HCT116 (cell line): ENCODE measurements around the gene HLA-DOA. TPM values are rescaled to one million over a fixed set of nuclear protein-coding genes. Genes with fewer than 3 reads are reported as not detected.

Source experiments
- ATAC-seq: fragments of 200-7000 bp; cut with Tn5 transposase; 2 replicates; pipeline ENCODE4 v1.9.1; 2020; ENCODE audit warnings: mild to moderate bottlenecking, moderate library complexity
- BruUV-seq: library from RNA; stranded (reverse); fragments of 400-500 nt; replicated peaks from 2 replicates; lab custom pipeline; 2021; lab: Mats Ljungman, UMichigan
- CTCF ChIA-PET: fragments of 300-600 bp; sonication (Branson Sonifier 250); formaldehyde crosslinking; loops from one replicate; lab custom pipeline; 2021; ENCODE audit warnings: antibody characterized with exemption; lab: Charles Lee
- POLR2A ChIA-PET: fragments of 300-600, 350-600 bp; sonication (Branson Sonifier 250); formaldehyde crosslinking; loops from one replicate; lab custom pipeline; 2021; ENCODE audit warnings: antibody characterized with exemption; lab: Charles Lee
- RAD21 ChIA-PET, 2 experiments: fragments of 300-600 bp; sonication (Branson Sonifier 250); formaldehyde crosslinking; loops; one replicate each; lab custom pipeline; 2023; ENCODE audit warnings: low total read pairs in 2 of 2; ENCODE audit not compliant: uncharacterized antibody in 2 of 2, unreplicated experiment in 2 of 2, low non-redundant PET in 1 of 2; lab: Charles Lee
- DNase-seq: peaks from one replicate; pipeline ENCODE4 v3.0.0-alpha.2; 2010; ENCODE audit warnings: low read depth, low spot score
- H2AFZ ChIP-seq: fragments of 200-600 bp; shearing (Covaris generic), sonication (generic); 2 replicates; pipeline ENCODE4 v1.6.1; 2017; ENCODE audit warnings: low read depth, mixed run types, mixed read lengths, antibody characterized with exemption, low read length; ENCODE audit not compliant: poor library complexity, severe bottlenecking
- H3K27ac ChIP-seq: 2 replicates; pipeline ENCODE4 v1.5.1; 2012; ENCODE audit warnings: low read depth, low read length
- H3K27me3 ChIP-seq: fragments of 200-600 bp; sonication (generic); 2 replicates; pipeline ENCODE4 v1.6.1; 2016; ENCODE audit warnings: mixed run types, low read length, mixed read lengths; ENCODE audit not compliant: insufficient read depth
- H3K36me3 ChIP-seq, 2 experiments: fragments of 200-500 bp in 1 of 2; fragments of 200-600 bp in 1 of 2; sonication (Bioruptor generic) in 1 of 2; sonication (generic) in 1 of 2; 2 replicates each; pipeline versions ENCODE4 v1.5.1 to v1.6.1; 2014 to 2016; ENCODE audit warnings: low read length in 2 of 2, inconsistent platforms in 1 of 2, mixed read lengths in 1 of 2, mixed run types in 1 of 2; ENCODE audit not compliant: insufficient read depth in 2 of 2, control insufficient read depth in 1 of 2
- H3K4me1 ChIP-seq, 2 experiments: fragments of 200-600 bp in 1 of 2; sonication (generic) in 1 of 2; 2 replicates each; pipeline versions ENCODE4 v1.5.1 to v1.6.1; 2012 to 2017; ENCODE audit warnings: low read length in 2 of 2, inconsistent platforms in 1 of 2, mild to moderate bottlenecking in 1 of 2, mixed read lengths in 1 of 2, mixed run types in 1 of 2, moderate library complexity in 1 of 2; ENCODE audit not compliant: insufficient read depth in 2 of 2, control insufficient read depth in 1 of 2
- H3K4me2 ChIP-seq: fragments of 200-600 bp; sonication (generic); 2 replicates; pipeline ENCODE4 v1.6.1; 2017; ENCODE audit warnings: mixed run types, low read length, mixed read lengths
- H3K4me3 ChIP-seq, 2 experiments: fragments of 200-600 bp in 1 of 2; sonication (generic) in 1 of 2; replicated peaks in 1 of 2; 2 replicates each; pipeline ENCODE4 v1.5.1; 2011 to 2016; ENCODE audit warnings: low read length in 2 of 2, control low read depth in 1 of 2, low read depth in 1 of 2, mild to moderate bottlenecking in 1 of 2, mixed read lengths in 1 of 2, mixed run types in 1 of 2
- H3K79me2 ChIP-seq: fragments of 200-600 bp; sonication (generic); 2 replicates; pipeline ENCODE4 v1.6.1; 2017; ENCODE audit warnings: mild to moderate bottlenecking, mixed run types, low read length, moderate library complexity, mixed read lengths; ENCODE audit not compliant: insufficient read depth
- H3K9ac ChIP-seq: fragments of 200-600 bp; sonication (generic); 2 replicates; pipeline ENCODE4 v1.6.1; 2016; ENCODE audit warnings: low read length, mixed read lengths
- H3K9me2 ChIP-seq: fragments of 200-600 bp; sonication (generic), shearing (Covaris generic); 2 replicates; pipeline ENCODE4 v1.6.1; 2017; ENCODE audit warnings: mixed run types, mild to moderate bottlenecking, moderate library complexity; ENCODE audit not compliant: insufficient read depth
- H3K9me3 ChIP-seq, 2 experiments: fragments of 200-500 bp in 1 of 2; fragments of 200-600 bp in 1 of 2; sonication (Bioruptor generic) in 1 of 2; sonication (generic) in 1 of 2; 2 replicates each; pipeline ENCODE4 v1.6.1; 2014 to 2017; ENCODE audit warnings: low read length in 2 of 2, mixed read lengths in 2 of 2, inconsistent platforms in 1 of 2, low read depth in 1 of 2, mild to moderate bottlenecking in 1 of 2, mixed run types in 1 of 2, moderate library complexity in 1 of 2; ENCODE audit not compliant: control insufficient read depth in 1 of 2, insufficient read depth in 1 of 2
- H4K20me1 ChIP-seq: fragments of 200-600 bp; sonication (generic), shearing (Covaris generic); 2 replicates; pipeline ENCODE4 v1.6.1; 2017; ENCODE audit warnings: mixed run types, mild to moderate bottlenecking, moderate library complexity; ENCODE audit not compliant: insufficient read depth
- EGR1 ChIP-seq: IDR thresholded peaks from 2 replicates; pipeline ENCODE4 v1.6.1; 2012; ENCODE audit warnings: low read depth
- EZH2 ChIP-seq: fragments of 200-600 bp; sonication (generic); IDR thresholded peaks from 2 replicates; pipeline ENCODE4 v1.6.1; 2017; ENCODE audit warnings: antibody characterized with exemption, mixed run types
- JUND ChIP-seq: IDR thresholded peaks from 2 replicates; pipeline ENCODE4 v1.6.1; 2012
- POLR2AphosphoS5 ChIP-seq: IDR thresholded peaks from 2 replicates; pipeline ENCODE4 v1.6.1; 2011; ENCODE audit warnings: mild to moderate bottlenecking, low read depth, low read length, moderate library complexity
- RAD21 ChIP-seq: IDR thresholded peaks from 2 replicates; pipeline ENCODE4 v1.6.1; 2012; ENCODE audit warnings: low read depth, mild to moderate bottlenecking
- SIN3A ChIP-seq: IDR thresholded peaks from 2 replicates; pipeline ENCODE4 v1.6.1; 2012; ENCODE audit warnings: low read depth
- SRF ChIP-seq: IDR thresholded peaks from 2 replicates; pipeline ENCODE4 v1.6.1; 2012; ENCODE audit warnings: low read depth
- TCF7L2 ChIP-seq: IDR thresholded peaks from 2 replicates; pipeline ENCODE4 v1.7.0; 2011; ENCODE audit warnings: borderline replicate concordance, inconsistent platforms; ENCODE audit not compliant: insufficient read depth, insufficient read length; ENCODE audit errors: extremely low read depth
- YY1 ChIP-seq: IDR thresholded peaks from 2 replicates; pipeline ENCODE4 v1.6.1; 2011; ENCODE audit warnings: low read length, low read depth, moderate library complexity, mild to moderate bottlenecking; ENCODE audit not compliant: insufficient replicate concordance; ENCODE audit errors: extremely low read depth
- intact Hi-C: fragments of 100-400 bp; cut with micrococcal nuclease; formaldehyde crosslinking; loops from 2 replicates; pipeline ENCODE4 v1.10.0; 2022
- total RNA-seq: library from RNA; stranded (reverse); gene quantifications from one replicate; pipeline ENCODE4 v1.2.1, GENCODE V29; 2021; ENCODE audit not compliant: unreplicated experiment
- TF ChIP-seq, protein P1 (sequence below): IDR thresholded peaks from 2 replicates; pipeline ENCODE4 v1.6.1; 2012
- TF ChIP-seq, protein P2 (sequence below): IDR thresholded peaks from 2 replicates; pipeline ENCODE4 v1.6.1; 2011; ENCODE audit warnings: mild to moderate bottlenecking, low read length, moderate library complexity; ENCODE audit not compliant: insufficient replicate concordance; ENCODE audit errors: extremely low read depth

The HLA-DOA gene
- total RNA-seq, 1 experiment from 2014 or later: 0.39 TPM

GRCh38 chr6:33021917-33022316 lies 12.5 kb upstream of the HLA-DOA start:
- no peaks in the 10 kb centered on the region for H3K4me1 ChIP-seq
- no peak overlapping the region for H3K9ac ChIP-seq
- H3K27me3 ChIP-seq: peaks cover 8% of the 10 kb centered on the region; the same call in 1 of the 2 replicates
- no peak for TF ChIP-seq TCF7L2
- TF ChIP-seq RAD21: no peak
- TF ChIP-seq, protein P1, sequence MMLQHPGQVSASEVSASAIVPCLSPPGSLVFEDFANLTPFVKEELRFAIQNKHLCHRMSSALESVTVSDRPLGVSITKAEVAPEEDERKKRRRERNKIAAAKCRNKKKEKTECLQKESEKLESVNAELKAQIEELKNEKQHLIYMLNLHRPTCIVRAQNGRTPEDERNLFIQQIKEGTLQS: no peak
- no peak for TF ChIP-seq SIN3A
- TF ChIP-seq EZH2: no peak
- no peak for TF ChIP-seq EGR1
- TF ChIP-seq SRF: no peak
- TF ChIP-seq, protein P2, sequence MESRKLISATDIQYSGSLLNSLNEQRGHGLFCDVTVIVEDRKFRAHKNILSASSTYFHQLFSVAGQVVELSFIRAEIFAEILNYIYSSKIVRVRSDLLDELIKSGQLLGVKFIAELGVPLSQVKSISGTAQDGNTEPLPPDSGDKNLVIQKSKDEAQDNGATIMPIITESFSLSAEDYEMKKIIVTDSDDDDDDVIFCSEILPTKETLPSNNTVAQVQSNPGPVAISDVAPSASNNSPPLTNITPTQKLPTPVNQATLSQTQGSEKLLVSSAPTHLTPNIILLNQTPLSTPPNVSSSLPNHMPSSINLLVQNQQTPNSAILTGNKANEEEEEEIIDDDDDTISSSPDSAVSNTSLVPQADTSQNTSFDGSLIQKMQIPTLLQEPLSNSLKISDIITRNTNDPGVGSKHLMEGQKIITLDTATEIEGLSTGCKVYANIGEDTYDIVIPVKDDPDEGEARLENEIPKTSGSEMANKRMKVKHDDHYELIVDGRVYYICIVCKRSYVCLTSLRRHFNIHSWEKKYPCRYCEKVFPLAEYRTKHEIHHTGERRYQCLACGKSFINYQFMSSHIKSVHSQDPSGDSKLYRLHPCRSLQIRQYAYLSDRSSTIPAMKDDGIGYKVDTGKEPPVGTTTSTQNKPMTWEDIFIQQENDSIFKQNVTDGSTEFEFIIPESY: no peak
- TF ChIP-seq POLR2AphosphoS5: no peak
- no peak for TF ChIP-seq JUND
- no peak for TF ChIP-seq YY1
- no peak overlapping the region for H3K4me3 ChIP-seq
- DNase-seq: no peak
- ChIA-PET RAD21 (no interaction called here), POLR2A (no interaction called here), CTCF (no interaction called here)
- H3K9me3 ChIP-seq: no peaks in the 10 kb centered on the region
- no peaks in the 10 kb centered on the region for H3K79me2 ChIP-seq
- ATAC-seq: no peak
- H2AFZ ChIP-seq: no peak overlapping the region
- no peak overlapping the region for H3K27ac ChIP-seq
- no peaks in the 10 kb centered on the region for H3K9me2 ChIP-seq
- no peaks in the 10 kb centered on the region for H3K36me3 ChIP-seq
- BruUV-seq: no TSS peak
- no peaks in the 10 kb centered on the region for H4K20me1 ChIP-seq
- intact Hi-C loops: no loop called here
- H3K4me2 ChIP-seq: no peak overlapping the region
